GM23338 (cell line): ENCODE measurements around the gene SUPT3H. TPM values are rescaled to one million over a fixed set of nuclear protein-coding genes. Genes with fewer than 3 reads are reported as not detected.

Experiments
- ATAC-seq: fragments of 200-7000 bp; cut with Tn5 transposase; 3 replicates; pipeline ENCODE4 v1.9.1; 2020
- DNase-seq: peaks from one replicate; pipeline ENCODE4 v3.0.0-alpha.2; 2015; ENCODE audit warnings: low spot score
- H2AFZ ChIP-seq: fragments of 200-600 bp; sonication (generic); 2 replicates; pipeline ENCODE4 v1.8.0; 2016; ENCODE audit warnings: antibody characterized with exemption, mild to moderate bottlenecking, moderate library complexity
- H3F3A ChIP-seq: fragments of 200-600 bp; sonication (generic); replicated peaks from 2 replicates; pipeline ENCODE4 v1.8.0; 2017; ENCODE audit warnings: antibody characterized with exemption, mixed run types, low read depth
- H3K27ac ChIP-seq: fragments of 200-600 bp; sonication (generic); 2 replicates; pipeline ENCODE4 v1.6.1; 2016; ENCODE audit warnings: low read depth
- H3K27me3 ChIP-seq: fragments of 200-600 bp; sonication (generic); 2 replicates; pipeline ENCODE4 v1.8.0; 2016; ENCODE audit warnings: mild to moderate bottlenecking, mixed run types, moderate library complexity; ENCODE audit not compliant: insufficient read depth
- H3K36me3 ChIP-seq: fragments of 200-600 bp; sonication (generic); 2 replicates; pipeline ENCODE4 v1.8.0; 2016; ENCODE audit warnings: mild to moderate bottlenecking; ENCODE audit not compliant: insufficient read depth
- H3K4me1 ChIP-seq: fragments of 200-600 bp; sonication (generic); 2 replicates; pipeline ENCODE4 v1.8.0; 2016; ENCODE audit warnings: mild to moderate bottlenecking, moderate library complexity; ENCODE audit not compliant: insufficient read depth
- H3K4me2 ChIP-seq: fragments of 200-600 bp; sonication (generic); 2 replicates; pipeline ENCODE4 v1.7.1; 2017; ENCODE audit warnings: mixed run types
- H3K4me3 ChIP-seq: fragments of 200-600 bp; sonication (generic); 2 replicates; pipeline ENCODE4 v1.6.1; 2016; ENCODE audit warnings: mixed run types
- H3K79me2 ChIP-seq: fragments of 200-600 bp; sonication (generic); replicated peaks from 2 replicates; pipeline ENCODE4 v1.8.0; 2017; ENCODE audit warnings: mild to moderate bottlenecking; ENCODE audit not compliant: insufficient read depth
- H3K9me2 ChIP-seq: fragments of 200-600 bp; sonication (generic); 2 replicates; pipeline ENCODE4 v1.8.0; 2017; ENCODE audit not compliant: insufficient read depth
- H4K20me1 ChIP-seq: fragments of 200-600 bp; sonication (generic); replicated peaks from 2 replicates; pipeline ENCODE4 v1.8.0; 2017; ENCODE audit warnings: mild to moderate bottlenecking; ENCODE audit not compliant: insufficient read depth
- H3K27ac Mint-ChIP-seq: 2 replicates; pipeline ENCODE4 v1.8.0; 2020; ENCODE audit warnings: inconsistent platforms, mild to moderate bottlenecking, moderate library complexity, mixed read lengths
- H3K27me3 Mint-ChIP-seq: 3 replicates; pipeline ENCODE4 v1.8.0; 2022; ENCODE audit warnings: low read depth, mild to moderate bottlenecking, moderate library complexity, mixed read lengths, inconsistent platforms; ENCODE audit not compliant: insufficient read depth, poor library complexity
- H3K36me3 Mint-ChIP-seq: 3 replicates; pipeline ENCODE4 v1.8.0; 2021; ENCODE audit warnings: low read depth, mild to moderate bottlenecking, inconsistent platforms, moderate library complexity, mixed read lengths
- H3K4me1 Mint-ChIP-seq: 3 replicates; pipeline ENCODE4 v1.8.0; 2020; ENCODE audit warnings: mild to moderate bottlenecking, inconsistent platforms, mixed read lengths
- H3K4me3 Mint-ChIP-seq: 3 replicates; pipeline ENCODE4 v1.8.0; 2021; ENCODE audit warnings: moderate library complexity, mild to moderate bottlenecking, inconsistent platforms, mixed read lengths
- H3K9me3 Mint-ChIP-seq: 3 replicates; pipeline ENCODE4 v1.8.0; 2020; ENCODE audit warnings: moderate library complexity, mild to moderate bottlenecking, inconsistent platforms, mixed read lengths
- EZH2 ChIP-seq: fragments of 200-600 bp; sonication (generic); IDR thresholded peaks from one replicate; pipeline ENCODE4 v1.8.0; 2017; ENCODE audit warnings: antibody characterized with exemption, mild to moderate bottlenecking, low read depth; ENCODE audit not compliant: unreplicated experiment
- EZH2phosphoT487 ChIP-seq: fragments of 200-600 bp; sonication (generic); IDR thresholded peaks from one replicate; pipeline ENCODE4 v1.8.1; 2018; ENCODE audit warnings: antibody characterized with exemption; ENCODE audit not compliant: unreplicated experiment
- NANOG ChIP-seq: IDR thresholded peaks from 2 replicates; pipeline ENCODE4 v1.6.1; 2016; ENCODE audit warnings: antibody characterized with exemption, borderline replicate concordance
- STAT1 ChIP-seq: IDR thresholded peaks from one replicate; pipeline ENCODE4 v1.6.1; 2016; ENCODE audit warnings: antibody characterized with exemption; ENCODE audit not compliant: unreplicated experiment
- ZNF114 ChIP-seq: fragments of 250-450 bp; sonication (Bioruptor Pico); IDR thresholded peaks from 2 replicates; pipeline ENCODE4 v1.5.0; 2020; ENCODE audit warnings: mild to moderate bottlenecking, moderate library complexity
- ZNF331 ChIP-seq: fragments of 250-450 bp; sonication (Bioruptor Pico); IDR thresholded peaks from 2 replicates; pipeline ENCODE4 v1.5.0; 2020; ENCODE audit warnings: low read depth, mild to moderate bottlenecking, moderate library complexity
- polyA plus RNA-seq: library from polyadenylated mRNA; unstranded; fragments of >200 nt; fragmentation: Nextera tagmentation; extraction: Ambion mirVana; gene quantifications from 2 replicates; pipeline ENCODE4 v1.2.1, GENCODE V29; 2016
- total RNA-seq: library from RNA; depleted of rRNA; stranded (reverse); fragments of >200 nt; shearing (Covaris generic); gene quantifications from 2 replicates; pipeline ENCODE4 v1.2.3, GENCODE V29; 2014
- TF ChIP-seq, protein P1 (sequence below): IDR thresholded peaks from 2 replicates; pipeline ENCODE4 v1.6.1; 2016; ENCODE audit warnings: antibody characterized with exemption
- TF ChIP-seq, protein P2 (sequence below): fragments of 250-450 bp; sonication (Bioruptor Pico); IDR thresholded peaks from 2 replicates; pipeline ENCODE4 v1.5.0; 2020; ENCODE audit warnings: mild to moderate bottlenecking, moderate library complexity

SUPT3H gene
- total and polyA plus RNA-seq, 2 experiments from 2014 or later, result 11.4 to 30.1 TPM

DNA sequence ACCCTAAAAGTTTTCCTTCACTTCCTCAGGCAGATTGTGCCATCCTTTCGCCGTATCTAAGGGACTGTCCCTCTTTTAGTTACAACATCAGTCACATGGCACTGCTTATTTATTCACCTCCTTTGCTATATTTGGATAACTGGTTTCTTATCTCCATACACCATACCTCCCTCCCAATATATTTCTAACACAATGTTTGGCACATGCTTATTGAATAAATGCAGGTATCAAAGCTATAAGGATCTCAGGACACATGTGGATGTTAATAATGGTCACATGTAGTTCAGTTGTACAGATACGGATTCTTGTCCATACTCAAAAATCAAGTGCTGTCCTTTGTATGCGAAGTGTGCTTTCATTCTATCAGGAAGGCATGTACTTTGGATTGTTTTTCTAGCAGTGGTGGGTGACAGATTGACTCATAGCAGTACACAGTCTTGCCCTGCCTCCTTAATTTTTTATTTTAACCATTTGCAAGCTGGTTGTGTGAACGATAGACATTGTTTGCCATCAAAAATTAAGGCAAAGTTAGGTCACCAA is 456.7 kb downstream of the SUPT3H start:
- DNase-seq (no peak), ATAC-seq (no peak)
- Histone ChIP-seq H3K36me3 (no peaks in the 10 kb centered on the region), H3F3A (no peaks in the 10 kb centered on the region), H3K9me2 (no peaks in the 10 kb centered on the region), H3K27ac (no peak overlapping the region), H3K79me2 (no peaks in the 10 kb centered on the region), H3K4me3 (no peak overlapping the region), H3K4me2 (no peak overlapping the region), H4K20me1 (no peaks in the 10 kb centered on the region), H3K27me3 (no peaks in the 10 kb centered on the region), H2AFZ (no peak overlapping the region), H3K4me1 (no peaks in the 10 kb centered on the region)
- H3K36me3 Mint-ChIP-seq, result no peaks in the 10 kb centered on the region
- no peak overlapping the region for H3K4me3 Mint-ChIP-seq
- no peak overlapping the region for H3K27ac Mint-ChIP-seq
- H3K9me3 Mint-ChIP-seq, result no peaks in the 10 kb centered on the region
- H3K4me1 Mint-ChIP-seq, result peaks cover 4% of the 10 kb centered on the region; the same call in 2 of the 3 replicates
- H3K27me3 Mint-ChIP-seq, result peaks cover 3% of the 10 kb centered on the region
- TF ChIP-seq STAT1 (no peak), EZH2 (no peak), ZNF331 (CRISPR knock-in tag) (no peak), NANOG (no peak)
- TF ChIP-seq, protein P1, sequence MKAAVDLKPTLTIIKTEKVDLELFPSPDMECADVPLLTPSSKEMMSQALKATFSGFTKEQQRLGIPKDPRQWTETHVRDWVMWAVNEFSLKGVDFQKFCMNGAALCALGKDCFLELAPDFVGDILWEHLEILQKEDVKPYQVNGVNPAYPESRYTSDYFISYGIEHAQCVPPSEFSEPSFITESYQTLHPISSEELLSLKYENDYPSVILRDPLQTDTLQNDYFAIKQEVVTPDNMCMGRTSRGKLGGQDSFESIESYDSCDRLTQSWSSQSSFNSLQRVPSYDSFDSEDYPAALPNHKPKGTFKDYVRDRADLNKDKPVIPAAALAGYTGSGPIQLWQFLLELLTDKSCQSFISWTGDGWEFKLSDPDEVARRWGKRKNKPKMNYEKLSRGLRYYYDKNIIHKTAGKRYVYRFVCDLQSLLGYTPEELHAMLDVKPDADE, result no peak

DNA sequence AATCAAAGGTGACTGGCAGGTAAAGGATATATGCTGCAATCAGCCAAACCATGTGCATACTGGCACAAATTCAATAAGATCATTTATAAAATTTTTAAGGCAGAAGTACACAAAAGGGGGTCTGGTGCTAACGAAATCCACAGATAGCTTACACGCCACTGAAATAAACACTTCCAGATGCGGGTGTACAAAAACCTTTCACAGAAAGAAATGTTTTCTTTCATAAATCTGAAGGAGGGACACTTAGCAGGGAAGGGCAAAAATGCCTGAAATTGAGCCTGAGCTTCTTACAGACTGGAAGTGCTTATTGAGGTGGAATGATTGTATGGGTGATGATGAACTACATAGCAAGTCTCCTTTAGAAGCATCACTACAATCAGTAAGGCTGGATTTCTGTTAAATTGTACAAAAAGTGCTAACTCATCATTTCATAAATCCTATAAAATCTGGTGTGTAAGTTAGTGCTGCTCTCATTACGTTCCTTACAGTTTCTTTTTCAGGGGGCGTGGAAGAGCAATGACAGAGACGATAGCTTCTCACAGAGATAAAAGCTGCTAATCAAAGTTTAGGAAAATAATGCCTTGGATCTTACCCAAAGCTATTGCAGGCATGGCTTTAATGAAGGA is 458.9 kb downstream of the SUPT3H start:
- H2AFZ ChIP-seq, result no peak overlapping the region
- Mint-ChIP-seq H3K27ac (no peak overlapping the region), H3K27me3 (peaks cover 3% of the 10 kb centered on the region), H3K36me3 (no peaks in the 10 kb centered on the region), H3K4me3 (no peak overlapping the region), H3K9me3 (no peaks in the 10 kb centered on the region), H3K4me1 (no peaks in the 10 kb centered on the region)
- H3K79me2 ChIP-seq, result no peaks in the 10 kb centered on the region
- DNase-seq (no peak), ATAC-seq (no peak)
- no peaks in the 10 kb centered on the region for H4K20me1 ChIP-seq
- no peak for TF ChIP-seq NANOG
- peaks cover 5% of the 10 kb centered on the region; the same call in 1 of the 2 replicates for H3K9me2 ChIP-seq
- H3K4me3 ChIP-seq, result no peak overlapping the region
- no peaks in the 10 kb centered on the region for H3K4me1 ChIP-seq
- H3K4me2 ChIP-seq, result no peak overlapping the region
- no peak overlapping the region for H3K27ac ChIP-seq
- H3K36me3 ChIP-seq, result no peaks in the 10 kb centered on the region
- H3K27me3 ChIP-seq, result no peaks in the 10 kb centered on the region
- H3F3A ChIP-seq, result no peaks in the 10 kb centered on the region

DNA sequence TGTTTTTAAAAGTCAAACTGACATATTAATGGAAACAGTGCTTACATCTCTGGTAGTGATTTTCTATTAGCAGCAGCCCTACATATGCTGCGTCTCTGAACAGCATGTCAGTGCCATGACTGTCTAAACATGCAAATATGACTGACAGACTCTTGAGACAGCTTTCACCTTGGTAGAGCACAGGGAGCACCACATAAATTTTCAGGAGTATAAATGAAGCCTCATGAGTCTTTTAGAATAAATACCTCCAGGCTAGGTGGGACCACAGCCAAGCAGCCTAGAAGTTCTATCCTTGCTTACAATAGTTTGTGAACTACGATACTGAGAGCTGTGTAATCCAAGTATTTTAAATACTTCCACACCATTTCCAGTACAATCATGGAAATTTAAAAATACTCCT is 460.3 kb downstream of the SUPT3H start:
- no peaks in the 10 kb centered on the region for H4K20me1 ChIP-seq
- Mint-ChIP-seq H3K27me3 (peaks cover 3% of the 10 kb centered on the region), H3K4me1 (no peaks in the 10 kb centered on the region), H3K27ac (no peak overlapping the region), H3K4me3 (no peak overlapping the region), H3K36me3 (no peaks in the 10 kb centered on the region), H3K9me3 (no peaks in the 10 kb centered on the region)
- H3K79me2 ChIP-seq, result no peaks in the 10 kb centered on the region
- no peaks in the 10 kb centered on the region for H3K4me1 ChIP-seq
- no peak overlapping the region for H2AFZ ChIP-seq
- no peaks in the 10 kb centered on the region for H3F3A ChIP-seq
- no peak overlapping the region for H3K4me3 ChIP-seq
- DNase-seq (no peak), ATAC-seq (no peak)
- no peak overlapping the region for H3K4me2 ChIP-seq
- H3K36me3 ChIP-seq, result no peaks in the 10 kb centered on the region
- H3K27me3 ChIP-seq, result no peaks in the 10 kb centered on the region
- H3K9me2 ChIP-seq, result peaks cover 5% of the 10 kb centered on the region; the same call in 1 of the 2 replicates
- no peak overlapping the region for H3K27ac ChIP-seq
- TF ChIP-seq EZH2 (no peak), EZH2phosphoT487 (no peak), ZNF331 (CRISPR knock-in tag) (no peak), ZNF114 (CRISPR knock-in tag) (no peak)
- TF ChIP-seq, protein P2, sequence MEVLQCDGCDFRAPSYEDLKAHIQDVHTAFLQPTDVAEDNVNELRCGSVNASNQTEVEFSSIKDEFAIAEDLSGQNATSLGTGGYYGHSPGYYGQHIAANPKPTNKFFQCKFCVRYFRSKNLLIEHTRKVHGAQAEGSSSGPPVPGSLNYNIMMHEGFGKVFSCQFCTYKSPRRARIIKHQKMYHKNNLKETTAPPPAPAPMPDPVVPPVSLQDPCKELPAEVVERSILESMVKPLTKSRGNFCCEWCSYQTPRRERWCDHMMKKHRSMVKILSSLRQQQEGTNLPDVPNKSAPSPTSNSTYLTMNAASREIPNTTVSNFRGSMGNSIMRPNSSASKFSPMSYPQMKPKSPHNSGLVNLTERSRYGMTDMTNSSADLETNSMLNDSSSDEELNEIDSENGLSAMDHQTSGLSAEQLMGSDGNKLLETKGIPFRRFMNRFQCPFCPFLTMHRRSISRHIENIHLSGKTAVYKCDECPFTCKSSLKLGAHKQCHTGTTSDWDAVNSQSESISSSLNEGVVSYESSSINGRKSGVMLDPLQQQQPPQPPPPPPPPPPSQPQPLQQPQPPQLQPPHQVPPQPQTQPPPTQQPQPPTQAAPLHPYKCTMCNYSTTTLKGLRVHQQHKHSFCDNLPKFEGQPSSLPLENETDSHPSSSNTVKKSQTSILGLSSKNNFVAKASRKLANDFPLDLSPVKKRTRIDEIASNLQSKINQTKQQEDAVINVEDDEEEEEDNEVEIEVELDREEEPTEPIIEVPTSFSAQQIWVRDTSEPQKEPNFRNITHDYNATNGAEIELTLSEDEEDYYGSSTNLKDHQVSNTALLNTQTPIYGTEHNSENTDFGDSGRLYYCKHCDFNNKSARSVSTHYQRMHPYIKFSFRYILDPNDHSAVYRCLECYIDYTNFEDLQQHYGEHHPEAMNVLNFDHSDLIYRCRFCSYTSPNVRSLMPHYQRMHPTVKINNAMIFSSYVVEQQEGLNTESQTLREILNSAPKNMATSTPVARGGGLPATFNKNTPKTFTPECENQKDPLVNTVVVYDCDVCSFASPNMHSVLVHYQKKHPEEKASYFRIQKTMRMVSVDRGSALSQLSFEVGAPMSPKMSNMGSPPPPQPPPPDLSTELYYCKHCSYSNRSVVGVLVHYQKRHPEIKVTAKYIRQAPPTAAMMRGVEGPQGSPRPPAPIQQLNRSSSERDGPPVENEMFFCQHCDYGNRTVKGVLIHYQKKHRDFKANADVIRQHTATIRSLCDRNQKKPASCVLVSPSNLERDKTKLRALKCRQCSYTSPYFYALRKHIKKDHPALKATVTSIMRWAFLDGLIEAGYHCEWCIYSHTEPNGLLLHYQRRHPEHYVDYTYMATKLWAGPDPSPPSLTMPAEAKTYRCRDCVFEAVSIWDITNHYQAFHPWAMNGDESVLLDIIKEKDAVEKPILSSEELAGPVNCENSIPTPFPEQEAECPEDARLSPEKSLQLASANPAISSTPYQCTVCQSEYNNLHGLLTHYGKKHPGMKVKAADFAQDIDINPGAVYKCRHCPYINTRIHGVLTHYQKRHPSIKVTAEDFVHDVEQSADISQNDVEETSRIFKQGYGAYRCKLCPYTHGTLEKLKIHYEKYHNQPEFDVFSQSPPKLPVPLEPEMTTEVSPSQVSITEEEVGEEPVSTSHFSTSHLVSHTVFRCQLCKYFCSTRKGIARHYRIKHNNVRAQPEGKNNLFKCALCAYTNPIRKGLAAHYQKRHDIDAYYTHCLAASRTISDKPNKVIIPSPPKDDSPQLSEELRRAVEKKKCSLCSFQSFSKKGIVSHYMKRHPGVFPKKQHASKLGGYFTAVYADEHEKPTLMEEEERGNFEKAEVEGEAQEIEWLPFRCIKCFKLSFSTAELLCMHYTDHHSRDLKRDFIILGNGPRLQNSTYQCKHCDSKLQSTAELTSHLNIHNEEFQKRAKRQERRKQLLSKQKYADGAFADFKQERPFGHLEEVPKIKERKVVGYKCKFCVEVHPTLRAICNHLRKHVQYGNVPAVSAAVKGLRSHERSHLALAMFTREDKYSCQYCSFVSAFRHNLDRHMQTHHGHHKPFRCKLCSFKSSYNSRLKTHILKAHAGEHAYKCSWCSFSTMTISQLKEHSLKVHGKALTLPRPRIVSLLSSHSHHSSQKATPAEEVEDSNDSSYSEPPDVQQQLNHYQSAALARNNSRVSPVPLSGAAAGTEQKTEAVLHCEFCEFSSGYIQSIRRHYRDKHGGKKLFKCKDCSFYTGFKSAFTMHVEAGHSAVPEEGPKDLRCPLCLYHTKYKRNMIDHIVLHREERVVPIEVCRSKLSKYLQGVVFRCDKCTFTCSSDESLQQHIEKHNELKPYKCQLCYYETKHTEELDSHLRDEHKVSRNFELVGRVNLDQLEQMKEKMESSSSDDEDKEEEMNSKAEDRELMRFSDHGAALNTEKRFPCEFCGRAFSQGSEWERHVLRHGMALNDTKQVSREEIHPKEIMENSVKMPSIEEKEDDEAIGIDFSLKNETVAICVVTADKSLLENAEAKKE, result no peak
